Naive B cell (primary cell): ENCODE results near the gene SMG9. TPM values are rescaled to one million over a fixed set of nuclear protein-coding genes. Genes with fewer than 3 reads are reported as not detected.

Source experiments
- ATAC-seq, 2 donors: fragments of 150-1000 bp; cut with Tn5 transposase; 2 replicates each; pipeline ENCODE4 v1.10.0; 2021; ENCODE audit warnings: low read depth in 2 of 2, mild to moderate bottlenecking in 2 of 2, moderate library complexity in 2 of 2
- DNase-seq: peaks from one replicate; pipeline ENCODE4 v3.0.0; 2022
- H3K27ac Mint-ChIP-seq, 6 donors: one replicate each; pipeline ENCODE4 v1.8.0; 2020 to 2022; ENCODE audit warnings: mild to moderate bottlenecking in 6 of 6, mixed read lengths in 6 of 6, moderate library complexity in 5 of 6, inconsistent platforms in 2 of 6
- H3K27me3 Mint-ChIP-seq, 3 donors: one replicate each; pipeline ENCODE4 v1.8.0; 2021 to 2022; ENCODE audit warnings: mixed read lengths in 3 of 3, mild to moderate bottlenecking in 1 of 3
- H3K36me3 Mint-ChIP-seq, 2 donors: one replicate each; pipeline ENCODE4 v1.8.0; 2020 to 2022; ENCODE audit warnings: mixed read lengths in 2 of 2, inconsistent platforms in 1 of 2, mild to moderate bottlenecking in 1 of 2
- H3K4me1 Mint-ChIP-seq, 3 donors: one replicate each; pipeline ENCODE4 v1.8.0; 2020 to 2022; ENCODE audit warnings: mixed read lengths in 3 of 3, inconsistent platforms in 1 of 3, mild to moderate bottlenecking in 1 of 3, moderate library complexity in 1 of 3
- H3K4me3 Mint-ChIP-seq, 8 donors: one replicate each; pipeline ENCODE4 v1.8.0; 2020 to 2022; ENCODE audit warnings: mild to moderate bottlenecking in 8 of 8, mixed read lengths in 8 of 8, moderate library complexity in 8 of 8, inconsistent platforms in 2 of 8
- H3K9me3 Mint-ChIP-seq, 7 donors: one replicate each; pipeline ENCODE4 v1.8.0; 2020 to 2022; ENCODE audit warnings: mixed read lengths in 7 of 7, mild to moderate bottlenecking in 5 of 7, inconsistent platforms in 2 of 7, moderate library complexity in 1 of 7
- polyA plus RNA-seq, 6 donors: library from polyadenylated mRNA; unstranded; fragments of 300-500 nt; fragmentation: Illumina TruSeq; gene quantifications; one replicate each; pipeline ENCODE4 v1.2.3, GENCODE V29; 2021; ENCODE audit warnings: low read depth in 6 of 6

SMG9 gene
- polyA plus RNA-seq, 6 donors from 2014 or later = 2.7 to 13.0 (median 8.2) TPM

DNA sequence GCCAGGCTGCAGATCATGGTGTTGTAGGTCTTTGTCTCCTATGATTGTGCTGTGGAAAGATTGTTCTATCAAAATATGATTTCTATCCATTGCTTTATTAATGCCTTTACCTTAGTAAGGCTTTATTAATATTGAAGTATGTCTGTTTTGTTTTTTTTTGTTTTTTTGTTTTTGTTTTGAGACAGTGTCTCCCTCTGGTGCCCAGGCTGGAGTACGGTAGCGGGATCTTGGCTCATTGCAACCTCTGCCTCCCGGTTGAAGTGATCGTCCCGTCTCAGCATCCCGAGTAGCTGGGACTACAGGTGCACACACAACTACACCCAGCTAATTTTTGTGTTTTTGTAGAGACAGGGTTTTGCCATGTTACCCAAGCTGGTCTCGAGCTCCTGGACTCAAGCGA is 31.2 kb downstream of the SMG9 start:
- Mint-ChIP-seq H3K4me1 (peaks cover 17 to 45% (median 29%) of the 10 kb centered on the region in 3 donors), H3K9me3 (no peaks in the 10 kb centered on the region), H3K27me3 (no peaks in the 10 kb centered on the region), H3K36me3 (peaks cover 6 to 7% of the 10 kb centered on the region in 2 donors), H3K4me3 (no peak overlapping the region), H3K27ac (no peak overlapping the region)
- no peak for ATAC-seq
- no peak for DNase-seq

DNA sequence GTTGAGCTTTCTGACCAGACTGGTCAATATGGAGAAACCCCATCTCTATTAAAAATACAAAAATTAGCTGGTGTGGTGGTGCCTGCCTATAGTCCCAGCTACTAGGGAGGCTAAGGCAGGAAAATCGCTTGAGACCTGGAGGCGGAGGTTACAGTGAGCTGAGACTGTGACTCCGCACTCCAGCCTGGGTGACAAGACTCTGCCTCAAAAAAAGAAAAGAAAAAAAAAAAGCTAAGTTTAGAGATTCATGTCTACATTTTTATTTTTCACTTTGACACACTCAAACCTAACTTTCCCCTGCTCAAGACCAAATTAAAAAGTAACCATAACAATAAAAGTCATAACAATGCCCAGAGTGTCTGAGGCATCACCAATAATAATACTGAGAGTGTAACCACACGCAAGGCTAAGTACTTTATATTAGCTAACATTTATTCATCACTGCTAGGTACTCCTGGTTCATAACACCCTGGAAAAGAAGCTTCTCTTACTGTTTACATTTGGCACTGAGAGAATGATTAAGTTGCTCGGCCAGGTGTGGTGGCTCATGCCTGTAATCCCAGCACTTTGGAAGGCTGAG is 33.2 kb downstream of the SMG9 start:
- peaks cover 0 to 4% (median 0%) of the 10 kb centered on the region in 3 donors for H3K27me3 Mint-ChIP-seq
- H3K4me1 Mint-ChIP-seq = peaks cover 9 to 27% (median 17%) of the 10 kb centered on the region in 3 donors
- no peak overlapping the region for H3K4me3 Mint-ChIP-seq
- ATAC-seq = no peak
- H3K9me3 Mint-ChIP-seq = no peaks in the 10 kb centered on the region
- no peak for DNase-seq
- H3K36me3 Mint-ChIP-seq = no peaks in the 10 kb centered on the region
- no peak overlapping the region for H3K27ac Mint-ChIP-seq

- H3K27ac Mint-ChIP-seq = no peak overlapping the region
- no peaks in the 10 kb centered on the region for H3K9me3 Mint-ChIP-seq
- DNase-seq = no peak
- ATAC-seq = no peak
- H3K27me3 Mint-ChIP-seq = peaks cover 0 to 10% (median 0%) of the 10 kb centered on the region in 3 donors
- H3K4me1 Mint-ChIP-seq = peaks cover 8 to 22% (median 11%) of the 10 kb centered on the region in 3 donors
- no peaks in the 10 kb centered on the region for H3K36me3 Mint-ChIP-seq
- H3K4me3 Mint-ChIP-seq = peak overlapping the region in 1 of 8 donors; percentile 51
Measured at GRCh38 chr19:43720936-43721335, 33.8 kb downstream of the SMG9 start.

DNA sequence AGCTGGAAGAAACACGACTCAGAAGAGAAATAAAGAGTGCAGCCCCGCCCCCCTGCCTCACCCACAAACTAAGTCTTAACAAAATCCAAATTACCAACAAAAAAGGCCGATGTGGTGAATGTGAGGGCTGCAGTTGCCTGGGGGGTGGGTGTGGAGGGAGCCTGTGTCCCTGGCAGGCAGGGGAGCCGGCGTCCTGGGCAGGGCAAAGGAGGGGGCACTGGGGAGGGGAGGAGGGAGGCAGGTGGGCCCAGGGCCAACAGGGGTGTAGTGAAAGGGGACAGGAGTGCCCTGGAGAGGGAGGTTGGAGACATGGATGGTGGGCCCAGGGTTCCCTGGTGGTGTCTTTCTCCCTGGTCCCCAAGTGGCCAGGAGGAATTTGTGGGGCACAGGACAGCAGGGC is 34.8 kb downstream of the SMG9 start:
- Mint-ChIP-seq H3K27me3 (peaks cover 0 to 14% (median under 1%) of the 10 kb centered on the region in 3 donors), H3K36me3 (no peaks in the 10 kb centered on the region), H3K4me1 (peaks cover 0 to 12% (median 2%) of the 10 kb centered on the region in 3 donors), H3K27ac (no peak overlapping the region), H3K4me3 (no peak overlapping the region), H3K9me3 (no peaks in the 10 kb centered on the region)
- no peak for ATAC-seq
- no peak for DNase-seq

GRCh38 chr19:43719378-43719868 is 35.3 kb downstream of the SMG9 start:
- peaks cover 0 to 7% (median 6%) of the 10 kb centered on the region in 3 donors for H3K4me1 Mint-ChIP-seq
- H3K27me3 Mint-ChIP-seq = peaks cover 0 to 19% (median 5%) of the 10 kb centered on the region in 3 donors
- ATAC-seq (no peak), DNase-seq (no peak)
- no peak overlapping the region for H3K27ac Mint-ChIP-seq
- no peaks in the 10 kb centered on the region for H3K36me3 Mint-ChIP-seq
- H3K9me3 Mint-ChIP-seq = no peaks in the 10 kb centered on the region
- no peak overlapping the region for H3K4me3 Mint-ChIP-seq

DNA sequence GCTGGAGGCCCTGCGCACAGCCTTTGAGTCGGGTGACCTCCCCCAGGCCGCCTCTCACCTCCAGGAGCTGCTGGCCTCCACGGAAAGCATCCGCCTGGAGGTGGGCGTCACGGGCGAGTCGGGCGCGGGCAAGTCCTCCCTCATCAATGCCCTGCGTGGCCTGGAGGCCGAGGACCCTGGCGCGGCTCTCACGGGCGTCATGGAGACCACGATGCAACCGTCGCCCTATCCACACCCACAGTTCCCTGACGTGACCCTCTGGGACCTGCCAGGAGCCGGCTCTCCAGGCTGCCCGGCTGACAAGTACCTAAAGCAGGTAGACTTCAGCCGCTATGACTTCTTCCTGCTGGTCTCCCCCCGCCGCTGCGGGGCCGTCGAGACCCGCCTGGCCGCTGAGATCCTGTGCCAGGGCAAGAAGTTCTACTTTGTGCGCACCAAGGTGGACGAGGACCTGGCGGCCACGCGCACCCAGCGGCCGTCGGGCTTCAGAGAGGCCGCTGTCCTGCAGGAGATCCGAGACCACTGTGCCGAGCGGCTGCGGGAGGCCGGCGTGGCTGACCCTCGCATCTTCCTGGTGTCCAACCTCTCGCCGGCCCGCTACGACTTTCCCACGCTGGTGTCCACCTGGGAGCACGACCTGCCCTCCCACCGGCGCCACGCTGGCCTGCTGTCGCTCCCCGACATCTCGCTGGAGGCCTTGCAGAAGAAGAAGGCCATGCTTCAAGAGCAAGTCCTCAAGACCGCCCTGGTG is 36.0 kb downstream of the SMG9 start:
- ATAC-seq = no peak
- Mint-ChIP-seq H3K27me3 (peaks cover 0 to 20% (median 5%) of the 10 kb centered on the region in 3 donors), H3K4me1 (peaks cover 0 to 6% (median under 1%) of the 10 kb centered on the region in 3 donors), H3K36me3 (no peaks in the 10 kb centered on the region), H3K4me3 (no peak overlapping the region), H3K27ac (no peak overlapping the region), H3K9me3 (no peaks in the 10 kb centered on the region)
- no peak for DNase-seq

- H3K27ac Mint-ChIP-seq = peak within 1 kb of the TSS in 2 of 6 donors; percentile 6 to 33
- no peaks in the 10 kb centered on the region for H3K9me3 Mint-ChIP-seq
- H3K4me1 Mint-ChIP-seq = peaks cover 0 to 6% (median 0%) of the 10 kb centered on the region in 3 donors
- ATAC-seq (no peak), DNase-seq (no peak)
- H3K27me3 Mint-ChIP-seq = peaks cover 0 to 43% (median 15%) of the 10 kb centered on the region in 3 donors
- no peaks in the 10 kb centered on the region for H3K36me3 Mint-ChIP-seq
- H3K4me3 Mint-ChIP-seq = no peak within 1 kb of the TSS
Measured at GRCh38 chr19:43715776-43716175, 39.0 kb downstream of the SMG9 start, which contains the start of gene IRGC. TSS of gene IRGC (plus strand) at chr19:43716076. CDS start at chr19:43718559, 2,483 bp downstream.

- Mint-ChIP-seq H3K4me3 (no peak overlapping the region), H3K9me3 (peaks cover 0 to 8% (median 3%) of the 10 kb centered on the region in 7 donors), H3K27ac (no peak overlapping the region), H3K4me1 (peaks cover 0 to 6% (median 0%) of the 10 kb centered on the region in 3 donors), H3K36me3 (no peaks in the 10 kb centered on the region), H3K27me3 (peaks cover 0 to 43% (median 15%) of the 10 kb centered on the region in 3 donors)
- no peak for ATAC-seq
- no peak for DNase-seq
Measured at GRCh38 chr19:43713208-43713607, 41.6 kb downstream of the SMG9 start.

DNA sequence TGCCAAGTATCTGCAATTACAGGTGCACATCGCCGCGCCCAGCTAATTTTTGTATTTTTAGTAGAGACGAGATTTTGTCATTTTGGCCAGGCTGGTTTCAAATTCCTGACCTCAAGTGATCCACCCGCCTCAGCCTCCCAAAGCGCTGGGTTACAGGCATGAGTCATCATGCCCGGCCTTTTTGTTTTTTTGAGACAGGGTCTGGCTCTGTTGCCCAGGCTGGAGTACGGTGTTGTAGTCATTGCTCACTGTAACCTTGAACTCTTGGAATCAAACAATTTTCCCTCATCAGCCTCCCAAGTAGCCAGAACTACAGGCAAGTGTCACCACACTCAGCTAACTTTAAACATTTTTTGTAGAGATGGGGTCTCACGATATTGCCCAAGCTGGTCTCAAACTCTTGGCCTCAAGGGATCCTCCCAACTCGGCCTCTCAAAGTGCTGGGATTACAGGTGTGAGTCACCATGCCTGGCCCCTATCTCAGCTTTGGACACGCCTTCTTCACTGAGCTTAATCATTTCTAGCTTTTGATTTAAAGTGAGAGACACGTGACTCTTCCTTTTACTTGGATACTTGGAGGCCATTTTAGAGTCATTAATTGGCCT is 42.9 kb downstream of the SMG9 start:
- peaks cover 0 to 6% (median 0%) of the 10 kb centered on the region in 3 donors for H3K4me1 Mint-ChIP-seq
- no peak for DNase-seq
- H3K36me3 Mint-ChIP-seq = no peaks in the 10 kb centered on the region
- H3K27me3 Mint-ChIP-seq = peaks cover 0 to 48% (median 15%) of the 10 kb centered on the region in 3 donors
- H3K27ac Mint-ChIP-seq = no peak overlapping the region
- peaks cover 0 to 8% (median 3%) of the 10 kb centered on the region in 7 donors for H3K9me3 Mint-ChIP-seq
- ATAC-seq = no peak
- no peak overlapping the region for H3K4me3 Mint-ChIP-seq

DNA sequence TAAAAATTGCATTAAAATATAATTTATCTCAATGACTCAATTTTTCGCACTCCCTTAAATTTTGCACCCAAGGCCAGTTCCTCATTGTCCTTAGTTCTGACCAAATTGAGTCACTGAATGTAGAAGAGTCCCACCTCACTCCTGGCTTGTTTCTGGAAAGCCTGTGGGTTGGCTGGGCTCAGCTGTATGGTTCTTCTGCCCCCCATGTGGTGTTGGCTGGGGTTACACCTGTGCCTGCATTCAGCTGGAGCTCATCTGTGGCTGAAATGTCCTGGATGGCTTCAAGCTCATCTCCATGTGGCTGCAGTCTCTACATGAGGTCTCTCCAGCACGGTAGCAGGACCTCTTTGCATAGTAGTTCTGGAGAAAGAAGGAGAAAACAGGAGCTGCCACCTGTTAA is 46.0 kb downstream of the SMG9 start:
- ATAC-seq (no peak), DNase-seq (no peak)
- no peaks in the 10 kb centered on the region for H3K36me3 Mint-ChIP-seq
- H3K4me1 Mint-ChIP-seq = no peaks in the 10 kb centered on the region
- H3K27ac Mint-ChIP-seq = no peak overlapping the region
- peaks cover 0 to 8% (median 3%) of the 10 kb centered on the region in 7 donors for H3K9me3 Mint-ChIP-seq
- peak overlapping the region in 1 of 8 donors; percentile 42 for H3K4me3 Mint-ChIP-seq
- H3K27me3 Mint-ChIP-seq = peaks cover 7 to 46% (median 10%) of the 10 kb centered on the region in 3 donors

DNA sequence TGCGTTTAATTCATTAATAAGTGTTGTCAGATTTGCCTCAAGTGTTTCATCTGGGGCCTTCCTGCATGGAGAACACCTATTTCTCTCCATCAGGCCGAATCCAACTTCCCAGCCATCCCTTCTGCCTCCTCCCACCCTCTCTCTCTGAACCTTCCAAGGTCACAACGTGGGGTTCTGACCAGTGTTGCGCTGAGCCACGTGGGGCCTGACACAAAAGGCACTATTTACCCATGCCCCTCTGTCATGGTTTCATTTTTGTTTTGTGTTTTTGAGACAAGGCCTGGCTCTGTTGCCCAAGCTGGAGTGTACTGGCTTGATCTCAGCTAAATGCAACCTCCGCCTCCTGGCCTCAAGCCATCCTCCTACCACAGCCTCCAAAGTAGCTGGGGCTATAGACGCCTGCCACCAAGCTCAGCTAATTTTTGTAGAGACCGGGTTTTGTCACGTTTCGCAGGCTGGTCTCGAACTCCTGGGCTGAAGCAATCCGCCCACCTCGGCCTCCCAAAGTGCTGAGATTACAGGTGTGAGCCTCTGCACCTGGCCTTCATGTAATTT is 47.5 kb downstream of the SMG9 start:
- ATAC-seq = no peak
- Mint-ChIP-seq H3K36me3 (no peaks in the 10 kb centered on the region), H3K27me3 (peaks cover 3 to 35% (median 7%) of the 10 kb centered on the region in 3 donors), H3K27ac (no peak overlapping the region), H3K9me3 (peaks cover 0 to 8% (median 3%) of the 10 kb centered on the region in 7 donors), H3K4me3 (no peak overlapping the region), H3K4me1 (peaks cover 0 to 4% (median 4%) of the 10 kb centered on the region in 3 donors)
- no peak for DNase-seq

- Mint-ChIP-seq H3K9me3 (peaks cover 0 to 8% (median 4%) of the 10 kb centered on the region in 7 donors), H3K27me3 (peaks cover 0 to 24% (median 7%) of the 10 kb centered on the region in 3 donors), H3K36me3 (no peaks in the 10 kb centered on the region), H3K4me1 (peaks cover 10 to 16% (median 11%) of the 10 kb centered on the region in 3 donors), H3K27ac (peak overlapping the region in 1 of 6 donors; percentile 53), H3K4me3 (no peak overlapping the region)
- ATAC-seq (no peak), DNase-seq (no peak)
Measured at GRCh38 chr19:43705729-43706128, 49.0 kb downstream of the SMG9 start.
